HG03103 (cell line): Measurements from ENCODE around the gene RPAP2.

ENCODE experiments used
- ATAC-seq: cut with Tn5 transposase; IDR thresholded peaks from one replicate; pipeline ENCODE4 v1.9.1; 2021; ENCODE audit warnings: low read depth; ENCODE audit not compliant: unreplicated experiment

The RPAP2 gene

GRCh38 chr1:92445865-92446264 lies 147.0 kb downstream of the RPAP2 start:
- no peak for ATAC-seq

GRCh38 chr1:92446546-92446945 lies 147.7 kb downstream of the RPAP2 start:
- ATAC-seq: no peak

- ATAC-seq: no peak
These were observed 148.3 kb downstream of the RPAP2 start for GRCh38 chr1:92447033-92447681.

GRCh38 chr1:92447976-92448375 lies 149.1 kb downstream of the RPAP2 start:
- ATAC-seq: no peak
